NCI-H510A treated with DMSO at 0.1 percent for 48 hours (cell line): ENCODE results near the gene PDE8B.

Source experiments
- DNase-seq: peaks from one replicate; lab custom pipeline; 2025; lab: John Stamatoyannopoulos, UW

The PDE8B gene

DNA sequence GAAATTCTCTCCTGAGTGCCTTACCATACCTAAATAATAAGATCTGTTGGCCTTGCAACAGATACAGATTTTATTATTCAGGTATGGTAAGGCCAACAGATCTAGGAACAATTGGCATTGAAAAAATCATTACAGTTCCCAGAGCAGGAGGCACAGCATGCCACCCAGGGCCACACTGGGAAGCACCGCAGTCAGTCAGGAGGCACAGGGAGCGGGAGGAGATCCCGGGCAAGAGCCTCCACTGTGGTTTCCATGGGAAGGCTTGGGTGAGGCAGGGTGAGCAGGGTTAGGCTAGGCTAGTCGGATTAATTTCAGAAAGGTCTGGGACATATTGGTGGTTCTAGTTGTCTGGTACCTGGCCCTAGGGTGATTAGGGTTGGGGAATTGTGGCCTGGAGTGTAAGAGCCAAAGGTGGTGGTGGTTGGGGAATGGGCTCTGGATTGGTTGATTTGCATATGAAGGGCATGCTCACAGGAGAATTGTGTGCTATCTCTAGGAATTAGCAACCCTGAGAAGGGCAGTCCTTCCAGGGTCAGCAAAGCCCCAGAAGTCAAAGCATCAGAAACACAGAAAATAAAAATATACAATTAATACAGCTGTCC is 111.4 kb downstream of the PDE8B start:
- DNase-seq = no peak

DNA sequence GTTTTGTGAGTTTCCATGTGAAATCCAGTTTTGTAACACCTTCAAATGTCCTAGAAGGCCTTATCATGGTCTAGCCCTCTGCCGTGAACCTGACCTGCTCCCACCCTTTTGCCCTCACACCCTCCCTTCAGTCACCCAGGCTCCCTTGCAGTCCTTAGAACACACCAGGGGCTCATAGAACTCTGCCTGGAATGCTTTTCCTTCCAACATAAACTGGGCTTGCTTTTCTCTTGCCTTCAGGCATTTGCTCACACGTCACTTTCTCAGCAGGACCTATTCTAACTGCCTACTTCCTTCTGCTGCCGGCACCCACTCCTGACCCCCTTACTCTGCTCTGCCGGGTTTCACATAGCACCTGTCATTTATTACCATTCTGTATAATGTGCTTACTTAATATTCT is 111.9 kb downstream of the PDE8B start:
- DNase-seq = no peak

GRCh38 chr5:77325921-77326541 is 115.6 kb downstream of the PDE8B start:
- no peak for DNase-seq

- no peak for DNase-seq
Observed at GRCh38 chr5:77326986-77327734, 116.7 kb downstream of the PDE8B start.

DNA sequence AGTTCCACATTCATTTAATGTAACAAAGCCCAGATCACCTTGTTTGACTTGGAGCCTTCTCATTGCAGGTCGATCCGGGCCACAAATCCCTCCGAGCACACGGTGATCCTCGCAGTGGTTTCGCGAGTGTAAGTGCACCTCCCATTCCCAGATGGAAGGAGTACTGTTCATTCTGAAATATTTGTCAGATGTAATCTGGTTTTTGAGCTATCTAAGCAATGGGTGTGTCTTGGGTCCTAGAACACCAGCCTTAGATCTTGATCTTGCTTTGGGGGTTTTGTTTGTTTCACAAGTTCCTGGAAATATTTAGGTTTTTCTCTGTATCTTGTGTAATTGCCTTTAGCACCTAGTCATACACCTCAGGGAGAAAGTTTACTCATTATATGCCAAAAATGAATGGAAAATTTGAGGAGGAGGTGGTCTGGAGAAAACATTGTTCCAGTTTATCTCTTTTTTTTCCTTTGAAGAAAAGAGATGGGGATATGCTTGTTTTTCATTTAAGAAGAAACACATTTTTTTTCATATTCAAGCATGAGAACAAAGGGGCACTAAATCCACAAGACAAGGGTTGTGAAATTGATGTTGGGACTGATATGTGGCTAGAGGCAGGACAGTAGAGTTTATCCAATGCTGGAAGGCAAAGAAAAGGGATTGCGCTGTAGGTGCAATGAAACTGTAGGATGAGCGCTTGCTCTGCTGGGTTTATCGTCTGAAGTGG is 118.6 kb downstream of the PDE8B start:
- DNase-seq = no peak

DNA sequence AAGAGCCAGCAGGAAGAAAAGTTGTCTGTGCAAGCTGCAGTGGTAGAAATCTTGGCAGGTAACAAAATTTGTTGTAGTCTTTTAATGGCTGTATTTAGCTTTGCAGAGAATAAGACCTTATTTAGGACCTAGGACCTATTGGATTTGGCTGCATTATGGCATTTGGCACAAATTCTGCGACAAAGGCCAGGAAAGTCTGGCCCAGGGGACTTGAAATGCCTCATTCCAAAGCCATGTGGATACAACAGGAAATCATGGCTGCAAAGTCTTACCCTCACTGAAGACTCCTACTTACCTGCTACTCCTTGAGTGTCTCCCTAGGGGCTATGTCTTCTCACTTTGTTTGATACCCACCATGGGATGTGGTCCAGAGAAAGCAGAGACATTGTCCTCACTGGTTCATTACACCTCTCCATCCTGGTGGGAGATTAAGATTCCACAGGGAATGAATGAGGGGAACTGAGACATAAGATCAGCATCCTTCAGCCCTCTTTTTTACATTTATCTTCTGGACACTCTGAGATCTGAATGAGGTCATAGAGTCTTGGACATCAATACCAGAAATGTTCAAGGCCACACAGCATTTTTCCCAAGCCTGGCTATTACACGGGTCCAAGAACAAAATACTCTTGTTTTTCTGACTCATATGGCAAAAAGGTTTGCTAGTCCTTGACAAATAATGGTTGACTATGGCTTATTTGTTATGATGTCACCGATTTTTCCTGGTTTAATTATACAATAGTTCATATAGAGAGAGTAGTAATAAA is 119.4 kb downstream of the PDE8B start:
- no peak for DNase-seq

GRCh38 chr5:77333036-77333435 is 122.6 kb downstream of the PDE8B start:
- DNase-seq = no peak

DNA sequence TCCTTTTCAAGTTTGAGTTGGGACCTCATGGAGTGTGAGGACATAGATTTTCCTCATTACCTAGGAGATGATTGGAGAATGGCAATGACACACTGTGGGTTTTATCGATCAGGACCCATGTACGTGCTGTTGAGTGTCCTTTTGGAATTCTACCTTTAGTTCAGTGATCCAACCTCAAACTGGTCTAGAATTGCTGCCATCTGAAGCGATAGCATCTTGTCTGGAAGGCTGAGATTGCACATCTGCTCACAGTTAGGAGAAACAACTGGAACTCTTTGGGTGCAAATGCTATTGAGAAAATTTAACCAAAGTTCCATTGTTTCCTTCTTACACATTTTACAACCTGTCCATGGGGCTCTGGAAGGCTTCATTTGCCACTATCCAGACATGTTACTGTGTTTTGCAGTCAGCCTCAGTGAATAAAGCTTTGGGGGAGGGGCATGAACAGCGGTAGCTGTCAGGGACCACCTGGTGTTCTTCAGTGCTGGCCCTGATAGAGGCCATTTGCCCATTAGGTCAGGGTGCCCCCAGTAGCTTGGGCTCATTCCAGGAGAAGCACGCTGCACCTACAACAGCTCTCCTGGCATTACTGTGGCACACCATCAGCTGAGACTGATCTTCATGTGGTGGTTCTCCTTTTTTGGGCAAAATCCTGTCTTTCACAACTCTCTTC is 123.1 kb downstream of the PDE8B start:
- no peak for DNase-seq

GRCh38 chr5:77337246-77337645 is 126.8 kb downstream of the PDE8B start:
- no peak for DNase-seq

GRCh38 chr5:77337686-77338085 is 127.2 kb downstream of the PDE8B start:
- DNase-seq = no peak

DNA sequence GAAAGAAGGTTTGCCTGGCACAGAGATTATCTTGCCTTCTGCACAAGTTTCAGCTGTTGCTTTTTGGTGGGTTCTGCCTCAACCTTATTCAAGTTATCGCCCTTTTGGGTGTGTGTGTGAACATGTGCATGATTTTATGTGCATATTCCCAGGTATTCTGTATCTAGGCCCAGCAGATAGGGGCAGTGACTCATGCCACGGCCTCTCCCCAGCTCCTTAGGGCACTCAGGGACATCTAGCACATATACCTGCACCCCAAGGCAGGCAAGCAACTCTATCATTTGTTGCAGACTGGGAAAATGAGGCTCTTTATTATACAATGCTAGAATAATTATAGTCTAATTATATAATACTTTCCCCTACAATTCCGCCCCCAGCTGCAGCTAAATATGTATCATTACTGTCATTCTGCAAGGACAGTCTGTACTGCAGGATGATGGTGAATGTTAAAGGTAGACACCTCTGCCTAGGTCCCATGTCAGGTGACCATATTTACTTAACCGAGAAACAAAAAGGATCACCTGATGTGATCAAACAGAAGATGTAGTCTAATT is 128.9 kb downstream of the PDE8B start:
- DNase-seq = no peak

- DNase-seq = no peak
Observed at GRCh38 chr5:77343165-77343564, 132.7 kb downstream of the PDE8B start.

- DNase-seq = no peak
Observed at GRCh38 chr5:77347435-77348098, 137.1 kb downstream of the PDE8B start.

DNA sequence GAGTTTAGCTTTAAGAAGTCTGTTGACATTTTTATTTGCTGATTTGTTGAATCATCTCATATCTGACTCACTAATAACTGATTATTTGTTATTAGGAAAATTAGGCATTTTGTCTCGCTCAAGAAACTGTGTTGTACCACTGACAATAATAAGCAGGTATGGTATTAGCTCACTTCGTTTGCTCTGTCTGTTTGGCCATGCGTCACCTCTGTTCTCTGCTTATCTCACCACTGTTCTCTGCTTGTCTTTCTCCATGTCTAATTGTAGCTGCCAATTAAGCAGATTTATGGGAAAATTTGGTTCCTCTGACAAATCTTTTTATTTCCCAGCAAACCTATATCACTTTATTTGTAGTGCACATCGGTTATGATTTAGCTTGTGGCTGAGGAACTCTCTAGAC is 142.8 kb downstream of the PDE8B start:
- no peak for DNase-seq

GRCh38 chr5:77354454-77354853 is 144.0 kb downstream of the PDE8B start:
- no peak for DNase-seq

- no peak for DNase-seq
Observed at GRCh38 chr5:77355080-77355479, 144.6 kb downstream of the PDE8B start.

DNA sequence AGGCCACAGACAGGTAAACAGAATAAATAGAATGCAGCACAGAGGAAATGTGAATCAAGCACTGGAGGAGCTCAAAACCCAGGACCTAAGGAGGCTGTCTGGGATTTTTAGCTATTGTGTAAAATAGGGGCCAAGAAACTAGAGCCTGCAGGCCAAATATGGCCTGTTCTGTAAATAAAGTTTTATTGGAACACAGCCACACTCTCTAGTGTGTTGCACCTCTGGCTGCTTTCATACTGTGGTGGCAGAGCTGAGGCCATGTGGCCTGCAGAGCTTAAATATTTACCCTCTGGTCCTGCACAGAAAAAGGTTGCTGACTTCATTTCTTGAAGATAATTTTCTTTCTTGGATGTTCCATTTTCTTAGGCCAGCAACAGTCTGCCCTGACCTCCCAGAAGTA is 145.3 kb downstream of the PDE8B start:
- DNase-seq = no peak

GRCh38 chr5:77356740-77357139 is 146.3 kb downstream of the PDE8B start:
- no peak for DNase-seq

DNA sequence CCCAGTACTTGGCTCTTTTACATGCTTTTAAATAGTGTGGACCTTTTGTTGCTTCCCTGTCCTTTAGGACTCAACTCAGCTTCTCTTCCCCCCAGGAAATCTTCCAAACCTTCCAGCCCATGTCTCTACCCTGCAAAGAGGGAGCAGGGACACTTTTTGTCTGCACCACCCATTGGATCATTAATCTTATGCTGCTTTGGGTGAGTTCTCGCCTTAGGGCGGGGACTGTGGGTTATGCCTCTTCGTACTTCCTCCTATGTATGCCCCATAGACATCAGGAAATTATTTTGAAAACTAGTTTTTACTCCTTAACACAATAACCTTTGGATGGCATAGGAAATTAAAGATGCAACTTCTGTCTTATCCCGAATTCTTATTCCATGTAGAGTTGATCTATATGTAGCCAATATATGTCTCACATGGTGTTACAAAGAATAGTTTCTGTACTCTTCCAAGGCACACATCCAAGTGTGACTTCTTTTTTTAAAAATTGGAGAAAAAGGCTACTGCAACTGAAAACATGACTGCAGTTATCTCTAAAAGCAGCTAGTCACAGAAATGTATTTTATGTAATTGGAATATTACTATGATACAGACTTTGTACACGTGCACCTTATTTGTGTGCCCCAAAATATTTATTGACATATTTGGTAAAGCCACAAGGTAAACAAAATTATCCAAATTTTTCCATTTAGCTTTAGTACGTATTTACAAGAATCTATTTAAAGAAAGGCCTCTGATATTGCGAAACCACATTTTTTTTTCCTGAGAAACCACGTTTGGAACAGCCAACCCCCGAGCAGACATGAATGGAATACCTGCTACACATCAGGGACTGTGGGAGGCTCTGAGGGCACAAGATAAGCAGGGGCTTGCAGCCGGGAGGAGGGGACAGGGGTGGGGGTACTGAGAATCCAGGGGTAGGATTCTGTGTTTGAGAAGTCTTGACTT is 148.1 kb downstream of the PDE8B start:
- DNase-seq = no peak
